ENCODE data around the gene CD68.
"Not testable (repeated sequence)": the region's sequence is repeated elsewhere in the genome, so short reads cannot be mapped to it uniquely, and the experiment has no call there.

- not testable (repeated sequence) for TF ChIP-seq POLR2A (IDR thresholded peaks at IDR 0.05)
- TF ChIP-seq, protein P1, sequence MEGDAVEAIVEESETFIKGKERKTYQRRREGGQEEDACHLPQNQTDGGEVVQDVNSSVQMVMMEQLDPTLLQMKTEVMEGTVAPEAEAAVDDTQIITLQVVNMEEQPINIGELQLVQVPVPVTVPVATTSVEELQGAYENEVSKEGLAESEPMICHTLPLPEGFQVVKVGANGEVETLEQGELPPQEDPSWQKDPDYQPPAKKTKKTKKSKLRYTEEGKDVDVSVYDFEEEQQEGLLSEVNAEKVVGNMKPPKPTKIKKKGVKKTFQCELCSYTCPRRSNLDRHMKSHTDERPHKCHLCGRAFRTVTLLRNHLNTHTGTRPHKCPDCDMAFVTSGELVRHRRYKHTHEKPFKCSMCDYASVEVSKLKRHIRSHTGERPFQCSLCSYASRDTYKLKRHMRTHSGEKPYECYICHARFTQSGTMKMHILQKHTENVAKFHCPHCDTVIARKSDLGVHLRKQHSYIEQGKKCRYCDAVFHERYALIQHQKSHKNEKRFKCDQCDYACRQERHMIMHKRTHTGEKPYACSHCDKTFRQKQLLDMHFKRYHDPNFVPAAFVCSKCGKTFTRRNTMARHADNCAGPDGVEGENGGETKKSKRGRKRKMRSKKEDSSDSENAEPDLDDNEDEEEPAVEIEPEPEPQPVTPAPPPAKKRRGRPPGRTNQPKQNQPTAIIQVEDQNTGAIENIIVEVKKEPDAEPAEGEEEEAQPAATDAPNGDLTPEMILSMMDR (IDR thresholded peaks at IDR 0.05) = not testable (repeated sequence)
These were observed 46.3 kb downstream of the CD68 start for GRCh38 chr17:7625749-7626148.
